H1 (cell line): Measurements from ENCODE around the gene PLA2G4E. TPM values are rescaled to one million over a fixed set of nuclear protein-coding genes. Genes with fewer than 3 reads are reported as not detected.

Experiments
- CTCF ChIA-PET: fragments of 300-600 bp; sonication (Branson Sonifier 250); formaldehyde crosslinking; loops from one replicate; lab custom pipeline; 2021; ENCODE audit not compliant: partially characterized antibody; lab: Charles Lee
- POLR2A ChIA-PET: fragments of 300-600 bp; sonication (Branson Sonifier 250); formaldehyde crosslinking; loops from one replicate; lab custom pipeline; 2021; ENCODE audit warnings: inconsistent platforms; ENCODE audit not compliant: partially characterized antibody; lab: Charles Lee
- DNase-seq, 2 experiments: peaks; one replicate each; pipeline versions ENCODE4 v3.0.0 to v3.0.0-alpha.2; 2010 to 2022; ENCODE audit warnings: low spot score in 2 of 2, low read depth in 1 of 2, mixed read lengths in 1 of 2
- FAIRE-seq: peaks from 2 replicates; lab custom pipeline; 2011; peaks lifted over from hg19 to GRCh38; lab: Jason Lieb, UNC
- H2AFZ ChIP-seq: 2 replicates; pipeline ENCODE4 v1.8.1; 2012; ENCODE audit warnings: low read length, inconsistent platforms
- H2AK5ac ChIP-seq: 2 replicates; pipeline ENCODE4 v1.6.1; 2013; ENCODE audit warnings: low read depth, low read length
- H2BK120ac ChIP-seq: replicated peaks from 2 replicates; pipeline ENCODE3; 2013; ENCODE audit warnings: low read depth, low read length, inconsistent platforms
- H2BK12ac ChIP-seq: 2 replicates; pipeline ENCODE4 v1.6.1; 2013; ENCODE audit warnings: low read depth, low read length
- H2BK15ac ChIP-seq: 2 replicates; pipeline ENCODE4 v1.6.1; 2013; ENCODE audit warnings: low read length
- H2BK20ac ChIP-seq: 2 replicates; pipeline ENCODE4 v1.6.1; 2013; ENCODE audit warnings: low read length
- H2BK5ac ChIP-seq: 2 replicates; pipeline ENCODE4 v1.6.1; 2013; ENCODE audit warnings: low read depth, low read length
- H3K14ac ChIP-seq: 2 replicates; pipeline ENCODE4 v1.6.1; 2013; ENCODE audit warnings: inconsistent platforms; ENCODE audit not compliant: insufficient read length
- H3K18ac ChIP-seq: 2 replicates; pipeline ENCODE4 v1.6.1; 2013; ENCODE audit warnings: low read length; ENCODE audit errors: extremely low read depth
- H3K23ac ChIP-seq: 2 replicates; pipeline ENCODE4 v1.6.1; 2013; ENCODE audit warnings: inconsistent platforms; ENCODE audit not compliant: insufficient read length
- H3K23me2 ChIP-seq: 2 replicates; pipeline ENCODE4 v1.6.1; 2013; ENCODE audit warnings: low read depth, low read length
- H3K27ac ChIP-seq: 2 replicates; pipeline ENCODE4 v1.6.1; 2011; ENCODE audit warnings: low read depth, low read length, inconsistent platforms
- H3K27me3 ChIP-seq, 4 experiments: replicated peaks in 1 of 4; 1 replicate in 1 of 4; 2 replicates in 3 of 4; pipeline versions ENCODE4 v1.6.1 to v1.8.1; 2011 to 2013; ENCODE audit warnings: low read length in 3 of 4, mild to moderate bottlenecking in 3 of 4, inconsistent platforms in 2 of 4, mixed read lengths in 2 of 4, moderate library complexity in 1 of 4; ENCODE audit not compliant: control insufficient read depth in 3 of 4, insufficient read depth in 3 of 4; ENCODE audit errors: extremely low read depth in 1 of 4
- H3K36me3 ChIP-seq, 4 experiments: 2 replicates each; pipeline versions ENCODE4 v1.6.1 to v1.8.1; 2011 to 2013; ENCODE audit warnings: mild to moderate bottlenecking in 4 of 4, low read length in 3 of 4, moderate library complexity in 2 of 4, control low read depth in 1 of 4, inconsistent platforms in 1 of 4; ENCODE audit not compliant: insufficient read depth in 4 of 4, control insufficient read depth in 2 of 4
- H3K4ac ChIP-seq: replicated peaks from 2 replicates; pipeline ENCODE3; 2013; ENCODE audit warnings: low read length, low read depth, mixed read lengths, inconsistent platforms; ENCODE audit not compliant: insufficient read length
- H3K4me1 ChIP-seq, 4 experiments: replicated peaks in 1 of 4; 1 replicate in 1 of 4; 2 replicates in 3 of 4; pipeline versions ENCODE4 v1.6.1 to v1.8.1; 2011 to 2013; ENCODE audit warnings: low read length in 3 of 4, inconsistent platforms in 2 of 4, mixed read lengths in 1 of 4; ENCODE audit not compliant: insufficient read depth in 4 of 4, control insufficient read depth in 3 of 4
- H3K4me2 ChIP-seq, 2 experiments: 2 replicates each; pipeline versions ENCODE4 v1.6.1 to v1.8.1; 2011 to 2013; ENCODE audit warnings: low read depth in 2 of 2, low read length in 2 of 2, control low read depth in 1 of 2, inconsistent platforms in 1 of 2, mild to moderate bottlenecking in 1 of 2; ENCODE audit not compliant: insufficient read depth in 1 of 2
- H3K4me3 ChIP-seq, 4 experiments: fragments of 200-600, 300-600 bp in 1 of 4; sonication (generic), shearing (Covaris generic), sonication (Bioruptor Twin) in 1 of 4; 2 replicates each; pipeline versions ENCODE4 v1.5.1 to v1.8.1; 2011 to 2016; ENCODE audit warnings: low read length in 4 of 4, low read depth in 3 of 4, control low read depth in 2 of 4, inconsistent platforms in 2 of 4, mild to moderate bottlenecking in 2 of 4, mixed read lengths in 1 of 4, moderate library complexity in 1 of 4; ENCODE audit not compliant: insufficient read depth in 2 of 4; ENCODE audit errors: extremely low read depth in 1 of 4
- H3K56ac ChIP-seq: replicated peaks from 2 replicates; pipeline ENCODE3; 2013; ENCODE audit warnings: low read depth, mild to moderate bottlenecking, mixed read lengths, low read length, inconsistent platforms; ENCODE audit not compliant: insufficient read length
- H3K79me1 ChIP-seq: 2 replicates; pipeline ENCODE4 v1.6.1; 2013; ENCODE audit warnings: low read depth, low read length, control low read depth
- H3K79me2 ChIP-seq, 2 experiments: 2 replicates each; pipeline versions ENCODE4 v1.6.1 to v1.8.1; 2012 to 2013; ENCODE audit warnings: low read length in 2 of 2, mild to moderate bottlenecking in 2 of 2, inconsistent platforms in 1 of 2; ENCODE audit not compliant: insufficient read depth in 2 of 2, control insufficient read depth in 1 of 2
- H3K9ac ChIP-seq, 4 experiments: replicated peaks in 1 of 4; 1 replicate in 1 of 4; 2 replicates in 3 of 4; pipeline versions ENCODE4 v1.6.1 to v1.8.1; 2011 to 2013; ENCODE audit warnings: low read depth in 3 of 4, low read length in 3 of 4, control low read depth in 2 of 4, mild to moderate bottlenecking in 2 of 4, moderate library complexity in 2 of 4, inconsistent platforms in 1 of 4; ENCODE audit errors: extremely low read depth in 1 of 4
- H3K9me3 ChIP-seq, 2 experiments: 2 replicates each; pipeline versions ENCODE4 v1.6.1 to v1.8.1; 2012 to 2013; ENCODE audit warnings: mild to moderate bottlenecking in 2 of 2, moderate library complexity in 2 of 2, control low read depth in 1 of 2, inconsistent platforms in 1 of 2, low read depth in 1 of 2, low read length in 1 of 2, mixed read lengths in 1 of 2; ENCODE audit not compliant: insufficient read depth in 2 of 2
- H4K20me1 ChIP-seq, 2 experiments: replicated peaks in 1 of 2; 2 replicates each; pipeline versions ENCODE3 to v1.8.1; 2011 to 2013; ENCODE audit warnings: inconsistent platforms in 2 of 2, low read length in 2 of 2, mild to moderate bottlenecking in 1 of 2; ENCODE audit not compliant: insufficient read depth in 2 of 2, control insufficient read depth in 1 of 2
- H4K5ac ChIP-seq: 2 replicates; pipeline ENCODE4 v1.6.1; 2013; ENCODE audit warnings: low read length, low read depth, mixed read lengths, inconsistent platforms; ENCODE audit not compliant: insufficient read length
- H4K8ac ChIP-seq: 2 replicates; pipeline ENCODE4 v1.8.0; 2013; ENCODE audit warnings: mild to moderate bottlenecking, moderate library complexity, low read length, inconsistent platforms; ENCODE audit not compliant: insufficient read depth; ENCODE audit errors: extremely low read depth
- H4K91ac ChIP-seq: replicated peaks from 2 replicates; pipeline ENCODE3; 2013; ENCODE audit warnings: low read length, mixed read lengths, inconsistent platforms; ENCODE audit not compliant: insufficient read length
- CBX5 ChIP-seq: fragments of 300-800, 300-1000 bp; sonication (generic); IDR thresholded peaks from 2 replicates; pipeline ENCODE4 v1.7.1; 2016; ENCODE audit warnings: antibody characterized with exemption, low read length, low read depth
- EGR1 ChIP-seq: IDR thresholded peaks from 2 replicates; pipeline ENCODE4 v1.6.1; 2011; ENCODE audit warnings: low read depth, low read length, borderline replicate concordance
- GABPA ChIP-seq: IDR thresholded peaks from 2 replicates; pipeline ENCODE4 v1.6.1; 2011; ENCODE audit warnings: mild to moderate bottlenecking, low read length, moderate library complexity, borderline replicate concordance; ENCODE audit not compliant: insufficient read depth
- MAFK ChIP-seq: IDR thresholded peaks from 2 replicates; pipeline ENCODE4 v1.6.1; 2012; ENCODE audit warnings: low read depth, mild to moderate bottlenecking, improper control_type of control experiment, low read length
- NANOG ChIP-seq: IDR thresholded peaks from 2 replicates; pipeline ENCODE4 v1.6.1; 2011; ENCODE audit warnings: low read length, low read depth, mild to moderate bottlenecking, inconsistent platforms; ENCODE audit not compliant: insufficient read depth, poor library complexity, severe bottlenecking
- PHF8 ChIP-seq: fragments of 200-600 bp; sonication (generic); conservative IDR thresholded peaks from 2 replicates; pipeline ENCODE4 v1.7.1; 2012; ENCODE audit warnings: low read depth, mild to moderate bottlenecking, inconsistent platforms, low read length, moderate library complexity
- RAD21 ChIP-seq, 2 experiments: IDR thresholded peaks in 1 of 2; conservative IDR thresholded peaks in 1 of 2; 2 replicates each; pipeline ENCODE4 v1.6.1; 2011; ENCODE audit warnings: low read depth in 2 of 2, low read length in 2 of 2, improper control_type of control experiment in 1 of 2, inconsistent platforms in 1 of 2, mild to moderate bottlenecking in 1 of 2, moderate library complexity in 1 of 2
- SP2 ChIP-seq: IDR thresholded peaks from 2 replicates; pipeline ENCODE4 v1.6.1; 2012; ENCODE audit warnings: mild to moderate bottlenecking, low read length, inconsistent platforms
- SRF ChIP-seq: IDR thresholded peaks from 2 replicates; pipeline ENCODE4 v1.6.1; 2011; ENCODE audit warnings: mild to moderate bottlenecking, low read depth, low read length, moderate library complexity
- TEAD4 ChIP-seq: IDR thresholded peaks from 2 replicates; pipeline ENCODE4 v1.6.1; 2012; ENCODE audit warnings: low read depth, low read length, inconsistent platforms, mixed read lengths
- WGBS, 2 experiments: shearing (Covaris generic) in 1 of 2; methylation state at CpG; one replicate each; pipeline versions ENCODE4 v1.1.6 to v1.1.7; 2013 to 2015; ENCODE audit warnings: low lambda C conversion rate in 2 of 2, mixed read lengths in 2 of 2, inconsistent platforms in 1 of 2, low coverage in 1 of 2, missing lambda C conversion rate in 1 of 2; ENCODE audit not compliant: insufficient replicate concordance in 2 of 2, insufficient coverage in 1 of 2, insufficient read length in 1 of 2; ENCODE audit errors: extremely low coverage in 1 of 2, missing lambda C conversion rate in 1 of 2; 5-methylcytosine and 5-hydroxymethylcytosine counted together
- polyA plus RNA-seq, 7 experiments: library from polyadenylated mRNA; depleted of rRNA in 3 of 7; stranded (reverse) in 5 of 7; unstranded in 2 of 7; fragments of >200 nt in 5 of 7; fragments of 200-250 nt in 2 of 7; gene quantifications; 1 replicate in 5 of 7; 2 replicates in 1 of 7; 4 replicates in 1 of 7; pipeline versions ENCODE4 v1.2.1 to v1.2.3, GENCODE V29; 2011 to 2013; ENCODE audit warnings: missing spikeins in 2 of 7, mixed read lengths in 2 of 7
- total RNA-seq: library from RNA; stranded (reverse); fragmentation: NEBNext Ultra II Directional; extraction: Animal tissue kit (Norgen Biotek cat#: 25700); gene quantifications from 2 replicates; pipeline ENCODE4 v1.2.1, GENCODE V29; 2021

The PLA2G4E gene
- total and polyA plus RNA-seq, 2 of the 8 experiments (the other 6 are each of a cell fraction or from before 2014, with no cell fraction given) = 0.03 TPM; not detected in 1

DNA sequence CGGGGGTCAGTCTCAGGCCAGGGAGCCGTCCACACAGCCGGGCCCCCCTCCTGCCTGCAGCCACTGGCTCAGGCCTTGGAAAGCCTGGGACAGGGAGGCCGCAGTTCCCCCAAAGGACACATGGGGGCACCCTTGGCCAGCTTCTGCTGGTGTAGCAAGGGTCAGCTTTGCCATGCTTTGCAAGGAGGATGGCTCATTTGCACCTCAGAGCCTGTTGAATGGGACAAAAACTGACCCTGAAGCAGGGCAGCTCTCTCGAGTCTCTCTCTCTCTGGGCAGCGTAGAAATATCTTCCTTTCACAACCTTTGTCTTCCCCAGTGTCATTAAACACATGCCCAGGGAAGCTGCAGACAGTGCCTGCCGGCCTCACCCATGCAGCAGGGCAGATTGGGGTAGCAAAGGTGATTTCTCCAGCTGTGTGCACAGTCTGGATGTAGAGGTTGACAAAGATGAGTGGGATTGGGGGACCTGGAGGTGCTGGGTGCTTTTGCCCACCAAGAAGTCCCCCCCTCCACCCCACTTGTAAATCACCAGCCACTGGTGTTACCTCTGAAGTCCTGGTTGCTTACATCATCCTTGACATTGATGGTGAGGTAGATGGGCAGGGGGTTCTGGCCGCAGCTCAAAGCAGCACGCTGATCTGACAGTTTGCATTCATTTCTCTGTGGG, 31.1 kb downstream of the PLA2G4E start:
- no peak overlapping the region for H3K14ac ChIP-seq
- peak overlapping the region; percentile 93 for H2AFZ ChIP-seq
- POLR2A ChIA-PET = interaction anchor here (0.8 to 3.1 kb wide), 5 partner anchors 18 to 71 kb away, joined by 3 to 14 read pairs (median 3); partner anchors contain the start of gene EHD4
- H3K23ac ChIP-seq = no peak overlapping the region
- H3K56ac ChIP-seq = no peak overlapping the region
- H2BK120ac ChIP-seq = no peak overlapping the region
- no peak overlapping the region for H2BK5ac ChIP-seq
- no peak overlapping the region for H3K4me2 ChIP-seq
- H3K79me1 ChIP-seq = no peaks in the 10 kb centered on the region
- no peak overlapping the region for H4K5ac ChIP-seq
- H3K9me3 ChIP-seq = no peaks in the 10 kb centered on the region
- no peaks in the 10 kb centered on the region for H3K36me3 ChIP-seq
- no peak overlapping the region for H3K4me3 ChIP-seq
- no peaks in the 10 kb centered on the region for H3K23me2 ChIP-seq
- H4K91ac ChIP-seq = peak overlapping the region; percentile 22
- no peak overlapping the region for H2BK15ac ChIP-seq
- H2BK12ac ChIP-seq = no peak overlapping the region
- DNase-seq = peak; percentile 70 to 100
- H3K27ac ChIP-seq = no peak overlapping the region
- H4K8ac ChIP-seq = peak overlapping the region; percentile 86; the same call in 1 of the 2 replicates
- peak; percentile 98 for FAIRE-seq
- H3K4me1 ChIP-seq = peaks cover 0 to 5% (median 1%) of the 10 kb centered on the region in 4 experiments; a peak in 4 of 7 replicates
- no peak overlapping the region for H3K9ac ChIP-seq
- no peak overlapping the region for H2BK20ac ChIP-seq
- CTCF ChIA-PET = interaction anchor here (0.7 to 16.4 kb wide), 32 partner anchors 11 to 160 kb away, joined by 3 to 252 read pairs (median 6); partner anchors contain the start of gene EHD4
- H3K18ac ChIP-seq = no peak overlapping the region
- H4K20me1 ChIP-seq = no peaks in the 10 kb centered on the region
- WGBS, 2 experiments = 40% methylated on average over 9 of the region's 9 CpGs; no CpG with 5 or more reads in 1 of the 2 experiments
- H3K27me3 ChIP-seq = no peaks in the 10 kb centered on the region
- no peaks in the 10 kb centered on the region for H3K79me2 ChIP-seq
- H2AK5ac ChIP-seq = no peak overlapping the region
- H3K4ac ChIP-seq = no peak overlapping the region
- TF ChIP-seq NANOG = no peak
- no peak for TF ChIP-seq SRF
- no peak for TF ChIP-seq PHF8
- no peak for TF ChIP-seq MAFK
- no peak for TF ChIP-seq TEAD4
- no peak for TF ChIP-seq SP2
- TF ChIP-seq RAD21 (IDR thresholded peaks at IDR 0.05 in 1 of 2, conservative IDR thresholded peaks at IDR 0.05 in 1 of 2; ENCODE audit: low read depth in 2 of 2, low read length in 2 of 2) = peak; percentile 99 to 100
- TF ChIP-seq EGR1 = no peak
- TF ChIP-seq GABPA = peak; percentile 64; the same call in 1 of the 2 replicates
- TF ChIP-seq CBX5 = no peak
